ENCODE measurements around the gene CIAO2B.
"Not testable (repeated sequence)": the region's sequence is repeated elsewhere in the genome, so short reads cannot be mapped to it uniquely, and the experiment has no call there.

CIAO2B gene

DNA sequence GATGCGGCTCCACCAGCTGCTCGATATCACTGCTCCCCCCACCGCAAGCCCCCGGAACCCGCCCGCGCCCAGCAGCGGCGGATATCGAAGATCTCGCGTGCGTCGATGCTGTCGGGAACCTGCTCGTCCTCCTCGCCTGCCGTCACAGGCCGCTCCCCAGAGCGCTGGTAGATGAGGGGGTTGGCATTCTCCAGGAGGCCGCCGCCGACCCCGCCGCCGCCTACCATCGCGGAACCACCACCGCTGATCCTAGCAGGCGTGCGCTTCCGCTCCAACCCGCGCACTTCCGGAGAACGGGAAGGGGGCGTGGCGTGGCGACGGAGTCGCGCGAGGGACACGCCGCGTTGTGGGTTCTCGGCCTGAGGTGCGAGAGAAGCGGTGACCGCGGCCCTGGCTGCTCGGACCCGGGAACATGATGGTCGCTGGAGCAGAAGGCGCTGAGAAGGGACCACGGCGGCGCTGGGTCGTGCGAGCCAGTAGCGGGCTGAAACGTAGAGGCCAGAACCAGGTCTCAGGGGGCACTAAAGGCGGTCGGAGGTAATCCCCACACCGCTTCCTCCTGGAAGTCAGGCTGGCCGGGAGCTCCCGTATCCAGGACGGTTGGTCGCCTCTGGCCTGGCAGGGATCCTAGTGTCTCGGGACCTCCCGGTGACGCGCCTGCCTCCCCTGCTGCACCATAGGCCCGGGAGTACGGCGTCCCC is at the start of gene CIAO2B:
Gene CIAO2B (minus strand): TSS at position 265 of the 701 bp plus-strand sequence. CDS start 38 bp downstream, at position 227.
- peak; percentile 85 to 86 for DNase-seq (ENCODE audit: low read depth in 2 of 2)

DNA sequence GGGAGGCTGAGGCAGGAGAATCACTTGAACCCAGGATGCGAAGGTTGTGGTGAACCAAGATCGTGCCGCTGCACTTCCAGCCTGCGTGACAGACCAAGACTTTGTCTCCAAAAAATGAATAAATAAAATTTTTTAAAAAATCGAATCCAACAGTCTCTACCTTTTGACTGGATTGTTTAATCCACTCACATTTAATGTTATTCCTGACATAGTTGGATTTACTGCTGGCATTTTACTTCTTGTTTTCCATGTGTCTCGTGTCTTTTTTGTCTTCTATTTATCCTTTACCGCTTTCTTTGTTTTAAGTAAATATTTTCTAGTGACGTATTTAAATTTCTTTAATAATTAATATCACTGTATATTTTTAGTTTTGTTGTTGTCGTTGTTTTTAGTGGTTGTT is 48.8 kb upstream of the CIAO2B start:
- DNase-seq (ENCODE audit: low read depth in 2 of 2), result no peak

DNA sequence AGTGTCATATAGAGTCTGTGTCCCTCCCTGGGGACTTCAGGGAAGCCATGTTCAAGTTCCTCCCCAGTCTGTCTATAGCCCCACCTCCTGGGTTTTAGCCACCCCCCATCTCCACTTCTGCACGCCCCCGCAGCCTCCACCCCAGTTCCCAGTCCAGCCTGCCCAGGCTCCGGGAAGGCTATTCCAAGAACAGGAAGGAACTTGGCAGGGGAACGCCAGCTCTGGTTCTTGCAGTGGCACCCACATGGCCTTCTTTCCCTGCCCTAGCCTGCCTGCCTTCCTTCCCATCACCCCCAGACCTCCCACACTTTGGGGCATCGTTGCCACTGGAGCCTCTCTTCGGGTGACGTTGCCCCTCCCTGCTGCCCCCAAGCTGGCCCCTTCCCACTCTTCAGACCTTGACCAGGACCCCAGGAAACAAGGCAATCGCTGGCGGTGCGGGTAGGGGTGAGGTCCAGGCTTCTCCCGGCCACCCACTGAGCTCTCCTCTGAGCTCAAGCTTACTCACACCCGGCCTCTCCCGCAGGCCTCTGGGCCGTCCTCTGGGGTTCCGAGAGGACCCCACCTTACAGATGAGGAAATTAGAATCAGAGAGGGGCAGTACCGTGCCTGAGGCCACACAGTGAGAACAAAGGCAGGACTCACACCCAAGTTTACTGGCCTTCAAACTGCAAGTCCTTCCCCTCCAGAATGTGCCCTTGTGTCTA is 45.0 kb upstream of the CIAO2B start:
- no peak for DNase-seq (ENCODE audit: low read depth in 2 of 2)

DNA sequence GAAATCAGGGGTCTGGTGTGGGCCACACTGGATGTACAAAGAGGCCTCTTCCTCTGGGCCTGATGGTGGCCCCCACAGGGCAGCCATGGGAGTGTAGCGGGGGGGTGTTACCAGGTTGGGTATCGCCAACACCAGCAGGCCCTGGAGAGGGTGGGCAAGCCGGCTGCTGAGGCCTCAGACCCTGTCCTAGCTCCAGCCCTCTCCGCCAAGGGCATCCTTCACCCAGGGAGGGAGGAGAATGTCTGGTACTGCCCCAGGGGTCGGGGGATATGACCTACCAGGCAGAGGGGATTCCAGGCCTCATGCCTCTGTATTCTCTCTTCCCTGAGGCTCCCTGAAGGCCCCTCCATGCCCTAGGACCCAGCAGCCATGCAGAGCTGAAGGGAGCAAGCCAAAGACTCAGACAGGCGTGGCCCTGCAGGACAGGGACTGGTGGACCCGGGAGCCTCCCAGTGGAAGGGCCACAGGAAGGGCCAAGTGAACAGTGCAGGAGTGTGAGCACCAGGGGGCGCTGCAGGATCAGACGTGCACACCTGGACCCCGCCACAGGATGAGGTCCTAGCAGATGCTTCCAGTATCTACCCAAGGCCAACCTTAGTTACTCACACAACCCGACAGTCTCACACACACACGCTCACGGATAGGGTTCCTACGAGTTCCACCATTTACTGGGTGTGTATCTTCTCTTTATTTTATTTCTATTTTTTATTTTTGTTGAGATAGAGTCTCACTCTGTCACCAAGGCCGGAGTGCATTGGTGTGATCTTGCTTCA is 43.3 kb upstream of the CIAO2B start:
- peak; percentile 88 to 94 for DNase-seq (ENCODE audit: low read depth in 2 of 2)

DNA sequence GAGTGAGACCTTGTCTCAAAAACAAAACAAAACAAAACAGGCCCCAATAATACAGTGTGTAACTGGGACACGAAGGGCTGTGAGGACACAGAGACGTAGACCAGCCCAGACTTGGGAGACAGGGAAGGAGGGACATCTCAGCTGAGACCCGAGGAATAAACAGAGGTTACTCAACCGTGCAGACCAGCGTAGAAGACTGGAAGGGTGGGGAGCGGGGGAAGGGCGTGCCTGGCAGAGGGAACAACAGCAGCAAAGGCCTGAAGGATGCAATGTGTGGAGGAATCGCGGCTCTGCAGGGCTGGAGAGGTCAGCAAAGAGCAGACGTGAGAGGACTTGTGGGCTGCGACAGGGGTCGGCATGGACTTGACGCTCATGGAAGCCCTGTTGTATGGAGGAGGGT is 42.5 kb upstream of the CIAO2B start:
- DNase-seq (ENCODE audit: low read depth in 2 of 2), result no peak

DNA sequence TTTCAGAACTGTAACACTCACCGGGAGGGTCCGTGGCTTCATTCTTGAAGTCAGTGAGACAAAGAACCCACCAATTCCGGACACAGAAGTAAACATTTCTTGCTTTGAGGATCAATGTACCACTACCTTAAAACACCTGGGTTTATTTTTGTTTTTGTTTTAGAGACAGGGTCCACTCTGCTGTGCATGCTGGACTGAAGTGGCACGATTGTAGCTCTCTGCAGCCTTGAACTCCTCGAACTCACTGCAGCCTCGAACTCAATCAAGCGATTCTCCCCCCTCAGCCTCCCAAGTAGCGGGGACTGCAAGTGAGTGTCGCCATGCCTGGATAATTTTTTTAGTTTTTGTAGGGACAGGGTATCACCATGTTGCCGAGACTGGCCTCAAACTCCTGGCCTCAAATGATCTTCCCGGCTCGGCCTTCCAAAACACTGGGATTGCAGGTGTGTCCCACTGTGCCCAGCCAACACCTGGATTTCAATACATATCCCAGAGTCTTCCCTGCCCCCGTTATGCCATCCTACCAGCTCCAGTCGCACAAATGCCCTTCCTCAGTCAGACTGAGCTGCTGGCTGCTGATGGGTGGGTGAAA is 41.2 kb upstream of the CIAO2B start:
- DNase-seq (ENCODE audit: low read depth in 2 of 2), result no peak

DNA sequence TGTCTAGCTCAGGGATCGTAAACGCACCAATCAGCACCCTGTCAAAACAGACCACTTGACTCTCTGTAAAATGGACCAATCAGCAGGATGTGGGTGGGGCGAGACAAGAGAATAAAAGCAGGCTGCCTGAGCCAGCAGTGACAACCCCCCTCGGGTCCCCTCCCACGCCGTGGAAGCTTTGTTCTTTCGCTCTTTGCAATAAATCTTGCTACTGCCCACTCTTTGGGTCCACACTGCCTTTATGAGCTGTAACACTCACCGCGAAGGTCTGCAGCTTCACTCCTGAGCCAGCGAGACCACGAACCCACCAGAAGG is 40.7 kb upstream of the CIAO2B start:
- DNase-seq (ENCODE audit: low read depth in 2 of 2), result peak; percentile 32 to 44

DNA sequence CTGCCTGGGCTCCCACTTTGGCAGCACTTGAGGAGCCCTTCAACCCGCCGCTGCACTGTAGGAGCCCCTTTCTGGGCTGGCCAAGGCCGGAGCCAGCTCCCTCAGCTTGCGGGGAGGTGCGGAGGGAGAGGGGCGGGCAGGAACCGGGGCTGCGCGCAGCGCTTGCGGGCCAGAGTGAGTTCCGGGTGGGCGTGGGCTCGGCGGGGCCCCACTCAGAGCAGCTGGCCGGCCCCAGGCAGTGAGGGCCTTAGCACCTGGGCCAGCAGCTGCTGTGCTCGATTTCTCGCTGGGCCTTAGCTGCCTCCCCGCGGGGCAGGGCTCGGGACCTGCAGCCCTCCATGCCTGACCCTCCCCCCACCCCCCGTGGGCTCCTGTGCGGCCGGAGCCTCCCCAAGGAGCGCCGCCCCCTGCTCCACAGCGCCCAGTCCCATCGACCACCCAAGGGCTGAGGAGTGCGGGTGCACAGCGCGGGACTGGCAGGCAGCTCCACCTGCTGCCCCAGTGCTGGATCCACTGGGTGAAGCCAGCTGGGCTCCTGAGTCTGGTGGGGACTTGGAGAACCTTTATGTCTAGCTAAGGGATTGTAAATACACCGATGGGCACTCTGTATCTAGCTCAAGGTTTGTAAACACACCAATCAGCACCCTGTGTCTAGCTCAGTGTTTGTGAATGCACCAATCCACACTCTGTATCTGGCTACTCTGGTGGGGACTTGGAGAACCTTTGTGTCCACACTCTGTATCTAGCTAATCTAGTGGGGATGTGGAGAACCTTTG is 40.1 kb upstream of the CIAO2B start:
- not testable (repeated sequence) for DNase-seq (ENCODE audit: low read depth in 2 of 2)

DNA sequence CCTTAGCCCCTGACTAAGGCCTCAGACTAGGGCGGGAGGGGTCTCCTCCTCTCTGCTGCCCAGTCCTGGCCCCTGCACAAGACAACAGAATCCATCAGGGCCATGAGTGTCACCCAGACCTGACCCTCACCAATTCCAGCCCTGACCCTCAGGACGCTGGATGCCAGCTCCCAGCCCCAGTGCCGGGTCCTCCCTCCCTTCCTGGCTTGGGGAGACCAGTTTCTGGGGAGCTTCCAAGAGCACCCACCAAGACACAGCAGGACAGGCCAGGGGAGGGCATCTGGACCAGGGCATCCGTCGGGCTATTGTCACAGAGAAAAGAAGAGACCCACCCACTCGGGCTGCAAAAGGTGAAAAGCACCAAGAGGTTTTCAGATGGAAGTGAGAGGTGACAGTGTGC is 39.5 kb upstream of the CIAO2B start:
- DNase-seq (ENCODE audit: low read depth in 2 of 2), result no peak

DNA sequence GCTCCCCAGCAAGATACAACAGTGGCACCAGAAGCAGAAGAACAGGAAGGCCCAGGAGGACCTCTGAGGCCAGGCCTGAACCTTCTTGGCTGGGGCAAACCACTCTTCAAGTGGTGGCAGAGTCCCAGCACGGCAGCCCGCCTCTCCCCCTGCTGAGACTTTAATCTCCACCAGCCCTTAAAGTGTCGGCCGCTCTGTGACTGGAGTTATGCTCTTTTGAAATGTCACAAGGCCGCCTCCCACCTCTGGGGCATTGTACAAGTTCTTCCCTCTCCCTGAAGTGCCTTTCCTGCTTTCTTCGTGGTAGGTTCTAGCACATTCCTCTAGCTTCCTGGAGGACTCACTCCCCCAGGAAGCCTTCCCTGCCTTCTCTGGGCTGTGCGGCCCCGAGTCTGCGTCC is 38.8 kb upstream of the CIAO2B start:
- DNase-seq (ENCODE audit: low read depth in 2 of 2), result no peak

DNA sequence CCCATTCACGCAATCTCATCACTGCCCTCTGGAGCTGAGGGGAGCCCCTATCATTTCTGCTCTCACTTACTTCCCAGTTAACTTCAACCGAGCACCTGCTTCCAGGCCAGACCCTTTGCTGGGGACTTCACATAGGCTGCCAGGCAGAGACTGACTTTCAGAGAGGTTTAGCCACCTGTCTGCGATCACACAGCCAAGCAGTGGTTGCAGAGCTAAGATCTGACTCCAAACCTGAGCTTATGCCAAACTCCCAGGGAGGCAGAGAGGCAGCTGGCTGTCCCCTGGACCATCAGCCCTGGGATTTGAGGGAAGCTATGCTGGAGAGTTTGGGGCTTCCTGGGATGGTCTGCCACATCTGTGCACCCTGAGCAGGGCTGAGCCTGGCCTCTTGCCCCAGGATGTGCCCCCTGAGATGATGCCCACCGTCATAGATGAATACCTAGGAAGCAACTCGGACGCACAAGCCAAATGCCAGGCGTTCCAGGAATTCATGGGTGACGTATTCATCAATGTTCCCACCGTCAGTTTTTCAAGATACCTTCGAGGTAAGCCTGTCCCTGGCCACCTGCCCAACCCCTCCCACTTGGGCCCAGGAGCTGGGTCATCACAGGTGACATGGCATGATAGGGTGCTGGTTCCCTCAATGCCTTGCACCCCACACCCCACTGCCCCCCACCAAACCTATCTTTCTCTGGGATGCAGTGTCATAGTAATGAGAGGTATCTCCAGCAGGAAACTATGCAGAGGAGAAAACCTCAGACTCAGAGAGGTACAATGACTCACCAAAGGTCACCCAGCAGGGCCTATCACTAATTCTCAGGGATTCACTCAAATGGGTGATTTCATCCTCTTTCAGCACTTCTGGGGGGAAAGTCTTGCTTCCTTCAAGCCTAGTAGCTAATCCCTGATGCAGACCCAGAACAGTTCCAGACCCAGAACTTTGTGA is 36.8 kb upstream of the CIAO2B start:
- no peak for DNase-seq (ENCODE audit: low read depth in 2 of 2)

DNA sequence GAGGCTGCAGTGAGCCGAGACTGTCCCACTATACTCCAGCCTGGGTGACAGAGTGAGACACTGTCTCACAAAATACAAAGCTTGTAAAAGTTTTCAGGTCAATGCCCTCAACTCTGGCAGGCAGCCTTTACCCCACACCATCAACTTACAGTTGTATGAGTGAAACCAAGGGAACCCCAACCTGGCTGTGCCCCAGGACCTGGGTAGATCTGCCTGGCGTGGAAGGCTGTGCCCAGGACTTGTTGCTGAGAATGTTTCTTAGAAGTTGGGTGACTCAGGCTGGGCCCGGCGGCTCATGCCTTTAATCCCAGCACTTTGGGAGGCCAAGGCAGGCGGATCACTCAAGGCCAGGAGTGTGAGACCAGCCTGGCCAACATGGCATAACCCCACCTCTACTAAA is 34.6 kb upstream of the CIAO2B start:
- DNase-seq (ENCODE audit: low read depth in 2 of 2), result no peak

DNA sequence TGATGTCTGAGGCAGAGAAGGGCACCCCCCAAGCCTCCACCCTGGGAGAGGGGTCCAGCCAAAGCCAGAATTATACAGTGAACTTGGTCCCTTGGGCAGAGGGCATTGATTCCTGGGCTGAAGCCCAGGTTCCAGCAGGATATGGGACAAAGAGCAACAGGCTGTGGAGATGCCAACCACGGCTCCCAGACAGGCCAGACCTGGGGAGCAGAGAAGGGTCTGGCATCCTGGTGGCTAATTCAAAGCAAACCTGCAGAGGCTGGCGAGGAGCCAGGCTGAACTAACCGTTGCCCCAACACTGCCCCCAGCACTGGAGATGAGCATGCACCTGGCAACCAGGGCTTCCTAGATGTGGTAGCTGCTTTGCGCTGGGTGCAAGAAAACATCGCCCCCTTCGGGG is 29.8 kb upstream of the CIAO2B start:
- no peak for DNase-seq (ENCODE audit: low read depth in 2 of 2)

DNA sequence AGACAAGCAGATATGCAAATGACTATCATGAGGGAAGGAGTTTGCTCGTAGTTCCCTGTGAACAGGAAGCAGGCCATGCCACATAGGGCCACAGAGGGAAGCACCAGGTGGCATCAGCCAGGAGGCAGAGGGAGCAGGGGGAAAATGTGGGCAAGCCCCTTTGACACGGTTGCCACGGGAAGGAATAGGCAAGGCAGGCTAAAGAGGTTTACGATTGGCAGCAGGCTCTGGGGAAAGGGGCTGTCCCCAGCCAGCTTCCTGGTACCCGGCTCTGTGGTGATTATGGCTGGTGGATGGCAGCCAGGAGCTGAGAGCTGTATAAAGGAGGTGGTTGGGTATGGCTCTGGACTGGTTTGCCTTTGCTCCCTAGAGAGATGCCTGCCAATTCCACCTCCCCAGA is 27.7 kb upstream of the CIAO2B start:
- no peak for DNase-seq (ENCODE audit: low read depth in 2 of 2)

DNA sequence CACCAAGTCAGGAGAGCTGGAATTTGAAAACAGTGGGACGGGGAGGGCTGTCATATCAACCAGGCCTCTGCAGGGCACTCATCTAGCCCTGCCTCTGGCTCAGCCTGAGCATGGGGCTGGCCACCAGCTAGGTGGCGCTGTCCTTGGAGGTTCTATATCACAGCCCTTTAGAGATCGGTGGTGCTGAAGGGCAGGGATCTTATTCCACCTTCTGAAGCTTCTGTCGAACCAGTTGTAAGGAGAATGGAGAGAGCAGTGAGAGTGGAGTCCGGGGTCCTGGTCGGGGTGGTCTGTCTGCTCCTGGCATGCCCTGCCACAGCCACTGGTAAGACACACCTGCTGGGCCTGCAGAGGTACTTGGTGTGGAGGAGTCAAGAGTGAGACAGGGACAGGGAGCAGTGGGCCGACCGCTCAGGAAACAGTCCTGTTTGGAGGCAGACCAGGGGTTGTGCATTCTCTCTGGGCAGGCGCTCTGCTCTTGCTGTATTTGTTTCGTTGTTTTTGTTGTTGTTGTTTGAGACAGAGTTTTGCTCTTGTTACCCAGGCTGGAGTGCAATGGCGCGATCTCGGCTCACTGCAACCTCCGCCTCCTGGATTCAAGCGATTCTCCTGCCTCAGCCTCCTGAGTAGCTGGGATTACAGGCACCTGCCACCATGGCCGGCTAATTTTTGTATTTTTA is 27.0 kb upstream of the CIAO2B start, which contains the start of gene CES3:
Gene CES3 (plus strand): TSS at position 202 of the 680 bp plus-strand sequence. CDS start 42 bp downstream, at position 244.
- DNase-seq (ENCODE audit: low read depth in 2 of 2), result peak in 1 of 2 donors; percentile 64

DNA sequence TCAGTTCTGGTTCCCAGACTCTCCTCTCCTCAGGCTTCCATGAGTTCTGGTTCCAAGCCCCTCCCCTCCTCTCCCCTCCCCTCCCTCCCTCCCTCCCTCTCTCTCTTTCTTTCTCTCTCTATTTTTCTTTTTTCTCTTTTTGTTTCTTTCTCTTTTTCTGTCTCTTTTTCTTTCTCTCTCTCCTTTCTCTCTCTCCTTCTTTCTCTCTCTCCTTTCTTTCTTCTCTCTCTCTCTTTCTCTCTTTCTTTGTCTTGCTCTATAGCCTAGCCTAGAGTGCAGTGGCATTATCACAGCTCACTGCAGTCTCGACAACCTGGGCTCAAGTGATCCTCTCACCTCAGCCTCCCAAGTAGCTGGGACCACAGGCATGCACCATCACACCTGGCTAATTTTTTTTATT is 26.1 kb upstream of the CIAO2B start:
- DNase-seq (ENCODE audit: low read depth in 2 of 2), result no peak

DNA sequence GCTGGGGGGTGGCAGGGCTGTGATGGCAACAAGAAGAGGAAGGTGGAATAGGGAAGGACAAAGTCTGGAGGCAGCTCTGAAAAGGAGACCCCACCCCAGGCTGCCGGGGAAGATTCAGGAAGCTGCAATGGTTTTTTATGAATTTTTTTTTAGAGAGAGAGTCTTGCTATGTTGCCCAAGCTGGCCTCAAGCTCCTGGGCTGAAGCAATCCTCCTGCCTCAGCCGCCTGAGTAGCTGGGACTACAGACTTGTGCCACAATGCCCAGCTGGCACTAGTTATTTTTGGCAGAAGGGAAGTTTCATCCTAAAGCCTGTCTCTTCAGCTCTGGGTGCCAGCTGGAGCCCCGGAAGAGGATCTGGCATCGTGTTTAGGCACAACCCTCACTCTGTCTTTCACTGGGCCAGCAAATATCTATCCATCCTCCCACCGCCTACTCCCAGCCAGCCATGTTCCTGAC is 25.5 kb upstream of the CIAO2B start:
- no peak for DNase-seq (ENCODE audit: low read depth in 2 of 2)

DNA sequence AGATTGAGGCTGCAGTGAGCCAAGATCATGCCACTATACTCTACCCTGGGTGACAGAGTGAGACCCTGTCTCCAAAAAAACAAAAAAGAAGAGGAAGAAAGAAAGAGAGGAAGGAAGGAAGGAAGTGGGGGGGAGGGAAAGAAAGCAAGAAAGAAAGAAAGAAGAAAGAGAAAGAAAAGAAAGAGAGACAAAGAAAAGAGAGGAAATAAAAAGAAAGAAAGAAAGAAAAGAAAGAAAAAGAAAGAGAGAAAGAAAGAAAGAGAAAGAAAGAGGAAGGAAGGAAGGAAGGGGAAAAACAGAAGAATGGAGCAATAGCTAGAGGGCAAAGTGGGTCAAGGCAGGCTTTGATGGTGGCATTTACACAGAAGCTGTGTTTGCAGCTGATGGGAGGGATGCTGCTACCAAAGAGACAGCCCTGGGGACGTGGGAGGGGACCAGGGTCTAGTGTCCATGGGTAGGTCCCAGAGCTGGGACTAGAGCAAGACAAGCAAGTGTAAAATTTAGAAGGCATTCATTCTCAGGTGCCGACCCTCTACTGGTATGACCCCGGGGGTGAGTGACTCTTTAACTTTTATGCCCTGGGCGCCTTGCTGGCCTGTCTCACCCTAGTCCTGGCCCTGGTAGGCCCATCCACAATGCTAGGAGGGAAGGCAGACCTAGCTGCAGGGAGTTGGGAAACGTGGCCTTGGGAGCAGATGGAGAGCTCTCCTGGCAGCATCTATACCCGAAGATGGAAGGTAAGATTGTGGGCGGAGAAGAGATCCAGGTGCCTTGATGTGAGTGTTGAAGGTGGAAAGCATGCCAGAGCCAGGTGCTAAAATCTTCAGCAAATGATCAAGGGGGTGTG is 24.9 kb upstream of the CIAO2B start:
- no peak for DNase-seq (ENCODE audit: low read depth in 2 of 2)

DNA sequence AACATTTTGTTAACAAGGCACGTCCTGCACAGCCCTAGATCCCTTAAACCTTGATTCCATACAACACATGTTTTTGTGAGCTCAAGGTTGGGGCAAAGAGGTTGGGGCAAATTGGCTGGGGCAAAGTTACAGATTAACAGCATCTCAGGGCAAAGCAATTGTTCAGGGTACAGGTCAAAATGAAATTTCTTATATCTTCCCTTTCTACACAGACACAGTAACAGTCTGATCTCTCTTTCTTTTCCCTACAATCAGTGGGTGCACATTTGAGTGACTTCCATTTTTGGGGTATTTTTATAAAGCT is 21.9 kb upstream of the CIAO2B start:
- not testable (repeated sequence) for DNase-seq (ENCODE audit: low read depth in 2 of 2)
